NK-92 (cell line): ENCODE data around the gene COG3.

ENCODE experiments used
- DNase-seq: peaks from one replicate; lab custom pipeline; 2025; ENCODE audit not compliant: unreplicated experiment; lab: John Stamatoyannopoulos, UW

Gene COG3

GRCh38 chr13:45445053-45445452 is 19.7 kb upstream of the COG3 start:
- no peak for DNase-seq

DNA sequence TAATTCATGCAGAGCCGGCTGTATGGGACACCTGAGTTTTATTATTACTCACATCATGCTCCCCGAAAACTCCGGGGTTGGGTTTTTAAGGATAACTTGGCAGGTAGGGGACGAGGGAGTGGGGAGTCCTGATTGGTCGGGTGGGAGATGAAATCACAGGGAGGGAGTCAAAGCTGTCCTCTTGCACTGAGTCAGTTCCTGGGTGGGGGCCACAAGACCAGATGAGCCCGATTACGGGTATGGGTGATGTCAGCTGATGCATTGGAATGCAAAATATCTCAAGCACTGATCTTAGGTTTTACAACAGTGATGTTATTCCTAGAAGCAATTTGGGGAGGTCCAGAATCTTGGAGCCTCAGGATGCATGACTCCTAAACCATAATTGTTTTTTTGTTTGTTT is 18.6 kb upstream of the COG3 start:
- DNase-seq: no peak

DNA sequence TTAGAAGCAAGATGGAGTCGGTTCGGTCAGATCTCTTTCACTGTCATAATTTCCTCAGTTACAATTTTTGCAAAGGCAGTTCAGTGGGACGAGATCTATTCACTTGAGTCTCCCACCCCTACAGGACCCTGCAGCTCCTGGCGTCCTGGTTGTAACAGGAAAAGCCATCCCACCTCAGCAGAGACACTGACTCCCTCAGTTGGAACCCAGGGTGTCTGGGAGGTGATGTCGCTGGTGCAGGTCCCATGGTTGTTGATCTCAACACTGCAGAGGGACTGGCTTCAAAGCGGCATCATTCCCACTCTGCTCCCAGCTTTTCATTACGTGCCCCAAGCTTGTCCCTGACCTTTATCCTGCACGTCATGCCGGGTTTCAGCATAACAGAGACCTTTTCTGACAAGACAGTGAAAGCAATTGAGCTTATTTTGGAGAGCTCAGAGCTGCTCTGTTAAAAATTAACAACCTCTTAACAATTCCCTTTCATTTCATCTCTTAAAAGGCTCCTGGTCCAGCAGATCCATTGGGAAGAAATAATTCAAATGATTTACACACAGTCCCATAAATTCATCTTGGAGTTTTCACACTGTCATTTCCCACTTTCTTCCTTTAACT is 17.6 kb upstream of the COG3 start:
- no peak for DNase-seq

GRCh38 chr13:45448965-45449559 is 15.7 kb upstream of the COG3 start:
- DNase-seq: no peak

GRCh38 chr13:45451282-45451681 is 13.5 kb upstream of the COG3 start:
- no peak for DNase-seq

- DNase-seq: no peak
Measured at GRCh38 chr13:45454204-45454603, 10.5 kb upstream of the COG3 start.

DNA sequence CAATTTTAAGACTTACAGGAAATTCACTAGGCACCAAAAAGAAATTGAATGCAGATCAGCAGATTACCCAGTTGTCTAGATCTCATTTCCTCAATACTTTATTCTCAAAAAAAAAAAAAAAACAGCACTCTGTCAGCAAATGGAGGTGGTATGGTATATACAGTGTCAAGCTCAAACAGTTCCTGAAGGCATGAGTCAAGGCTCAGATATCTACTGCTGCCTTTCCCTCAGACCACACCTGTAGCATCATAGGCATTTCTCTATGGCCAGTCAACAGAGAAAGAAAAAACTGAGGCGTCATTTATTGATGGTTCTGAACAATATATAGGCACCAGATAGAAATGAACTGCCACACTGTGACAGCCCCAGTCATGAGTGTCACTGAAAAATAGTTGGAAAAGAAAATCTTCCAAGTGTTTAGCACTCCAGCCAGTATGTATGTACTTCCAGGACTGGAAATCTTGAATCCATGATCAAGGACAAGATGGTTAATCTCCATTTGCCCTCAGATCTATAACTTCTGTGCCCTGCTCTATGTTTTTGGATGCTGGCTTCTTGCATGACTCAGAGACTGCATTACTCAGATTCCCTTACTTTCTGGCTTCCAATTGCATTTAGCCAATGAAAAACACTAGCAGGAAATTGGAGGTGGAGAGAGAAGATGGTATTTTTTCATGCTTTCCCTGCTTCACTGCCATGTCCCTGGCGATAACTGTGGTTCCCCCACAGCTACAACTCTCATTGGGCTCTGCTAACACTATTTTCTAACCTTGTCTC is 8.4 kb upstream of the COG3 start:
- no peak for DNase-seq

DNA sequence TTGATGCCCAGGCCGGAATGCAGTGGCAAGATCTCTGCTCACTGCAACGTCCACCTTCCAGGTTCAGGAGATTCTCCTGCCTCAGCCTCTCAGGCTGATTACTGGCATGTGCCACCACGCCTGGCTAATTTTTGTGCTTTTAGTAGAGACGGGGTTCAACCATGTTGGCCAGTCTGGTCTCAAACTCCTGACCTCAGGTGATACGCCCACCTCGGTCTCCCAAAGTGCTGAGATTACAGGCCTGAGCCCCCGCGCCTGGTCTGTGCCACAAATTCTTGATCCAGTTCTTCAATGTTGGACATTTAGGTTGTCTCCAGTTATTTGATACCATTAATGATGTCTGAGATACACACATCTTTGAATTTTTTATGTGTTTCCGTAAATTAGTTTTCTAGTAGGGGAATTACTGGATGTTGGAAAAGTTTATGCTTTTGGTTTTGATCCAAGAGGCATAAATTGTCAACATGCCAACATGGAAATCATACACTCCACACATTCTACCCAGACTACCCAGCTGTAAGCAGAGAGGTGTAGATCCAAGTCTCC is 525 bp upstream of the COG3 start:
- no peak for DNase-seq

DNA sequence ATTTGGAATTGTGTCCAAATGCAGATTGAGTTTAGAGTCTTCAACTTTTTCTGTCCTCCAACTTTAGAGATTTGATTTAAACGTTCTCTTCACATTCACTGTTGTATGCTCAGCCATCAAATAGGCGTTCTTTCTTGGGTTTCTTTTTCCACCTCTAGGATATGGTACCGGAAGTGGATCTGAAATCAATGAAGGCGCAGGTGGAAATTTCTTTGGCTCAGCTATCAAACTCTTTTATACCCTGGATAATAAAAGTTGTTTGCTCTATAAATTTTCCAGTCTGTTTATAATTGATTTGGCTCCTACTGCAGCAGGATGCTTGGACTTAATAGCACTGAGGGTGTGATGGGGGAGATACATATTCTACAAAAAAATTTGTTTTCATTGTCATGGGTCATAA is 1.6 kb downstream of the COG3 start:
- DNase-seq: no peak

- DNase-seq: no peak
Measured at GRCh38 chr13:45468635-45469034, 3.9 kb downstream of the COG3 start.

- DNase-seq: no peak
Measured at GRCh38 chr13:45472171-45472705, 7.5 kb downstream of the COG3 start.

DNA sequence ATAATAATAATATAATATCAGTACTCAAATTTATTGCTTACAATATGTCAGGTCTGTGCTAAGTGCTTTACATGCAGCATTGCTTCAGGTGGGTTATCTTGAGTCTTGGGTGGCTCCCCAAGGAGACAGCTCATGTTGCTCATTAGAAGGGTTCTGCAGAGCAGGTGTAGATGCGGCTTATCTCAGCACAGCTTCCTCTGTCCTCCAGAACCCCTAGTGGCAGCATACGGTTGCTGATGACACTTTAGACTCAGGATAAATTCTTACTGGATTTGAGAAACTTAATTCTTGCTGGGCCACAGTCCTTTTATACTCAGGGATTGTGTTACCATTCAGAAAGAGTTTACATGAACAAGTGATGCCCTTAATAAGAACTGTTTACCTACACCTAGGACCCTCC is 8.9 kb downstream of the COG3 start:
- no peak for DNase-seq

- DNase-seq: no peak
Measured at GRCh38 chr13:45474584-45475454, 10.1 kb downstream of the COG3 start.

GRCh38 chr13:45479661-45480060 is 14.9 kb downstream of the COG3 start:
- no peak for DNase-seq

DNA sequence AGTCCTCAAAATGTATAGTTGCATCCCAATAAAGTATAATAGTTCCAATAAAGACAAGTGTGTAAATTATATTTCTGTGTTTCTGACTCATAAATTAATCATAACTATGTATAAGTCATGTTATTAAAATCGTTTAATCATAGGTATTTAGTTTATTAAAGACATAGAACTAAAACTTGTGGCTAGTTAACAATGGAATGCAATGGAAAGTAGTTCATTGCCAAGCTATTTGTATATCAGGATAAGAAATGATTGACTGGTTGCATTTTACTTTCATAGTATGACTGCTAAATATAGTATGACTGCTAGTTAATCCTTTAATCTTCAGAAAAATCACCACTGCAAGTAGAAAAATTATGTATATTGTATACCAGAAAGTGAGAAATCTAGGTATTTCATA is 16.9 kb downstream of the COG3 start:
- no peak for DNase-seq

GRCh38 chr13:45482571-45483173 is 17.9 kb downstream of the COG3 start:
- DNase-seq: no peak

GRCh38 chr13:45487604-45488003 is 22.9 kb downstream of the COG3 start:
- DNase-seq: no peak

GRCh38 chr13:45490068-45490467 is 25.3 kb downstream of the COG3 start:
- no peak for DNase-seq

DNA sequence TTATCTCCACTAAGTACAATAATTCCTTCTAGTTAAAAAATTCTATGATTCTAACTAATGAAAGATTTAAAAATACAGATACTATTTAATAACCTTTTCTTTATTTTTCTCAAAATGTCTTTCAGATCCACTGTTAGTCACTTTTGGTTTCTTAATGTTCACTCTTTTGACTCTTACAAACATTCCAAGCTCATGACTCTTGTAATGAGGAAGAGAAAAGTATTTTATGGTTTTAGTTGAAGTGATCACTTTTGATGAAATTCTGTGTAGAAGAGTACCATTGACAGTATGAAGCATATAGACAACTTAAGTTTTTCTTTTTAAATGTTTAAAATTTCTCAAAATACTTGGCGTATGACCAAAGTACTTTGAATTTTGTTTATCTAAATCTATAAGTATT is 27.8 kb downstream of the COG3 start:
- no peak for DNase-seq

DNA sequence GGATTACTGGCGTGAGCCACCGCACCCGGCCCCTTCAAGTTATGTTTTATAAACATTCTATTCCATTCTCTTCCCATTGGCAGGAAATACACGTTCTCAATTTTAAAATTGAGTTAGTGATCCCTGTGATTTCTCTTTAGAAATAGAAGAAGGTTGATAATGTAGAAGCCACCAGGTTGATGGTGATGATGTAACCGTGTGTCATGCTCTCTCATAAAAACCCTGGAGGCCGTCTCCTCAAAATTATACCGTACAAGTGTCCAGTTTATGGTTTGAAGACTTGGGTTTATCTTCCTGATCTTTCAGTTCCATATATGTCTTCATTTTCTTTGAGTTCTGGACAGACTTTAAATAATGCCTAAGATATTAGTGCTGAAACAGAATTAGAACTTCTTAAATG is 32.2 kb downstream of the COG3 start:
- no peak for DNase-seq
